ENCODE data around the gene CARMIL1. TPM values are rescaled to one million over a fixed set of nuclear protein-coding genes. Genes with fewer than 3 reads are reported as not detected.
A peak's percentile ranks its signal among the peaks of the same experiment; 100 is the strongest.

CARMIL1 gene
- total and polyA plus RNA-seq, 2 of the 8 experiments (the other 6 are each of a cell fraction or from before 2014, with no cell fraction given): 20.3 to 40.4 TPM

- Histone ChIP-seq H3K79me1 (ENCODE audit: low read depth, low read length) (no peaks in the 10 kb centered on the region), H3K9me3 (ENCODE audit: insufficient read depth in 2 of 2, low read depth in 1 of 2, low read length in 1 of 2) (no peaks in the 10 kb centered on the region), H4K5ac (ENCODE audit: insufficient read length, low read depth, low read length) (no peak overlapping the region), H2BK5ac (ENCODE audit: low read depth, low read length) (no peak overlapping the region), H2BK15ac (ENCODE audit: low read length) (no peak overlapping the region), H3K56ac (replicated peaks; ENCODE audit: insufficient read length, low read depth, low read length) (no peak overlapping the region), H4K8ac (ENCODE audit: extremely low read depth, insufficient read depth, low read length) (no peak overlapping the region), H3K4ac (replicated peaks; ENCODE audit: insufficient read length, low read depth, low read length) (no peak overlapping the region), H3K14ac (ENCODE audit: insufficient read length) (no peak overlapping the region), H3K27ac (ENCODE audit: low read depth, low read length) (no peak overlapping the region), H3K27me3 (replicated peaks in 1 of 4; ENCODE audit: control insufficient read depth in 3 of 4, extremely low read depth in 1 of 4, insufficient read depth in 3 of 4, low read length in 3 of 4) (no peaks in the 10 kb centered on the region), H2BK12ac (ENCODE audit: low read depth, low read length) (no peak overlapping the region), H2AK5ac (ENCODE audit: low read depth, low read length) (no peak overlapping the region), H4K20me1 (replicated peaks in 1 of 2; ENCODE audit: control insufficient read depth in 1 of 2, insufficient read depth in 2 of 2, low read length in 2 of 2) (no peaks in the 10 kb centered on the region), H3K18ac (ENCODE audit: extremely low read depth, low read length) (no peak overlapping the region), H3K4me1 (replicated peaks in 1 of 4; ENCODE audit: control insufficient read depth in 3 of 4, insufficient read depth in 4 of 4, low read length in 3 of 4) (peaks cover 2 to 9% (median 5%) of the 10 kb centered on the region in 4 experiments; a peak in 4 of 7 replicates), H3K23ac (ENCODE audit: insufficient read length) (no peak overlapping the region), H2AFZ (ENCODE audit: low read length) (no peak overlapping the region), H2BK20ac (ENCODE audit: low read length) (no peak overlapping the region), H4K91ac (replicated peaks; ENCODE audit: insufficient read length, low read length) (no peak overlapping the region), H3K36me3 (ENCODE audit: control insufficient read depth in 2 of 4, insufficient read depth in 4 of 4, low read length in 3 of 4) (no peaks in the 10 kb centered on the region; a peak in 1 of 8 replicates), H3K79me2 (ENCODE audit: control insufficient read depth in 1 of 2, insufficient read depth in 2 of 2, low read length in 2 of 2) (no peaks in the 10 kb centered on the region), H3K4me2 (ENCODE audit: insufficient read depth in 1 of 2, low read depth in 2 of 2, low read length in 2 of 2) (no peak overlapping the region), H3K4me3 (ENCODE audit: extremely low read depth in 1 of 4, insufficient read depth in 2 of 4, low read depth in 3 of 4, low read length in 4 of 4) (no peak overlapping the region), H3K23me2 (ENCODE audit: low read depth, low read length) (no peaks in the 10 kb centered on the region; the same call in 1 of the 2 replicates), H2BK120ac (replicated peaks; ENCODE audit: low read depth, low read length) (no peak overlapping the region), H3K9ac (replicated peaks in 1 of 4; ENCODE audit: extremely low read depth in 1 of 4, low read depth in 3 of 4, low read length in 3 of 4) (no peak overlapping the region)
- FAIRE-seq (peak; percentile 52), DNase-seq (ENCODE audit: low read depth in 1 of 2, low spot score in 2 of 2) (no peak)
- TF ChIP-seq, protein P1, sequence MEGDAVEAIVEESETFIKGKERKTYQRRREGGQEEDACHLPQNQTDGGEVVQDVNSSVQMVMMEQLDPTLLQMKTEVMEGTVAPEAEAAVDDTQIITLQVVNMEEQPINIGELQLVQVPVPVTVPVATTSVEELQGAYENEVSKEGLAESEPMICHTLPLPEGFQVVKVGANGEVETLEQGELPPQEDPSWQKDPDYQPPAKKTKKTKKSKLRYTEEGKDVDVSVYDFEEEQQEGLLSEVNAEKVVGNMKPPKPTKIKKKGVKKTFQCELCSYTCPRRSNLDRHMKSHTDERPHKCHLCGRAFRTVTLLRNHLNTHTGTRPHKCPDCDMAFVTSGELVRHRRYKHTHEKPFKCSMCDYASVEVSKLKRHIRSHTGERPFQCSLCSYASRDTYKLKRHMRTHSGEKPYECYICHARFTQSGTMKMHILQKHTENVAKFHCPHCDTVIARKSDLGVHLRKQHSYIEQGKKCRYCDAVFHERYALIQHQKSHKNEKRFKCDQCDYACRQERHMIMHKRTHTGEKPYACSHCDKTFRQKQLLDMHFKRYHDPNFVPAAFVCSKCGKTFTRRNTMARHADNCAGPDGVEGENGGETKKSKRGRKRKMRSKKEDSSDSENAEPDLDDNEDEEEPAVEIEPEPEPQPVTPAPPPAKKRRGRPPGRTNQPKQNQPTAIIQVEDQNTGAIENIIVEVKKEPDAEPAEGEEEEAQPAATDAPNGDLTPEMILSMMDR (IDR thresholded peaks at IDR 0.05; ENCODE audit: control extremely low read depth in 1 of 3, insufficient read depth in 1 of 3, low read depth in 1 of 3, low read length in 3 of 3): no peak
- no peak for TF ChIP-seq POU5F1 (IDR thresholded peaks at IDR 0.05; ENCODE audit: low read depth, low read length)
- WGBS, 2 experiments (ENCODE audit: extremely low coverage in 1 of 2, insufficient coverage in 1 of 2, insufficient read length in 1 of 2, insufficient replicate concordance in 2 of 2, low coverage in 1 of 2, low lambda C conversion rate in 2 of 2, missing lambda C conversion rate in 1 of 2): 92% methylated on average over 2 of the region's 2 CpGs; no CpG with 5 or more reads in 1 of the 2 experiments
- ChIA-PET POLR2A (ENCODE audit: partially characterized antibody) (no interaction called here), CTCF (ENCODE audit: partially characterized antibody) (no interaction called here)
Observed at GRCh38 chr6:25458485-25458884, 179.3 kb downstream of the CARMIL1 start.

All from H1 (cell line).